T-helper 1 cell treated with Interleukin-12 subunit alpha and Interleukin-12 subunit beta and Interleukin-4 antibody, amounts not matched to agents 30 ng/mL and 1 ng/mL, for 36 hours (primary cell): ENCODE measurements around the gene CDIPT. TPM values are rescaled to one million over a fixed set of nuclear protein-coding genes. Genes with fewer than 3 reads are reported as not detected.

Source experiments
- intact Hi-C: fragments of 100-400 bp; cut with micrococcal nuclease; formaldehyde crosslinking; loops from one replicate; pipeline ENCODE4 v1.15.1; 2024
- total RNA-seq: library from RNA; stranded (reverse); gene quantifications from 2 replicates; pipeline ENCODE4 v1.2.3, GENCODE V29; 2022

CDIPT gene
- total RNA-seq, 1 donor from 2014 or later, result 68.7 TPM

GRCh38 chr16:29813644-29814562 lies 49.1 kb downstream of the CDIPT start:
- intact Hi-C loops, result no loop called here

DNA sequence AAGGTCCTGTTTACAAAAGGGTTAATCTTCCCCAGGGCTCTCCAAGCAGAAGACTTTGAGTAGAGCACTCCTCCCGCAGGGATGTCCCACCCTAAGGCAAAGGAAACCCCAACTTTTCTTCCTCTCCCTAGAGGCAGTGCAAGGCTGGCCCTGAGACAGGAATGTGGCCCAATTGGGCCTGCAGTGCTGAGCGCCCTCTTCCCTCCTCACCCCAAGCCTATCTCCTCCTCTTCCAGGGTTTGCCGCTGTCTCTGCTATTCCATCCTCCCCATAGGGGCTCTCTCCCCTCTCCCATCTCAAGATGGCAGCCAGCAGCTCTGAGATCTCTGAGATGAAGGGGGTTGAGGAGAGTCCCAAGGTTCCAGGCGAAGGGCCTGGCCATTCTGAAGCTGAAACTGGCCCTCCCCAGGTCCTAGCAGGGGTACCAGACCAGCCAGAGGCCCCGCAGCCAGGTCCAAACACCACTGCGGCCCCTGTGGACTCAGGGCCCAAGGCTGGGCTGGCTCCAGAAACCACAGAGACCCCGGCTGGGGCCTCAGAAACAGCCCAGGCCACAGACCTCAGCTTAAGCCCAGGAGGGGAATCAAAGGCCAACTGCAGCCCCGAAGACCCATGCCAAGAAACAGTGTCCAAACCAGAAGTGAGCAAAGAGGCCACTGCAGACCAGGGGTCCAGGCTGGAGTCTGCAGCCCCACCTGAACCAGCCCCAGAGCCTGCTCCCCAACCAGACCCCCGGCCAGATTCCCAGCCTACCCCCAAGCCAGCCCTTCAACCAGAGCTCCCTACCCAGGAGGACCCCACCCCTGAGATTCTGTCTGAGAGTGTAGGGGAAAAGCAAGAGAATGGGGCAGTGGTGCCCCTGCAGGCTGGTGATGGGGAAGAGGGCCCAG lies 50.0 kb downstream of the CDIPT start:
- intact Hi-C loops, result no loop called here

DNA sequence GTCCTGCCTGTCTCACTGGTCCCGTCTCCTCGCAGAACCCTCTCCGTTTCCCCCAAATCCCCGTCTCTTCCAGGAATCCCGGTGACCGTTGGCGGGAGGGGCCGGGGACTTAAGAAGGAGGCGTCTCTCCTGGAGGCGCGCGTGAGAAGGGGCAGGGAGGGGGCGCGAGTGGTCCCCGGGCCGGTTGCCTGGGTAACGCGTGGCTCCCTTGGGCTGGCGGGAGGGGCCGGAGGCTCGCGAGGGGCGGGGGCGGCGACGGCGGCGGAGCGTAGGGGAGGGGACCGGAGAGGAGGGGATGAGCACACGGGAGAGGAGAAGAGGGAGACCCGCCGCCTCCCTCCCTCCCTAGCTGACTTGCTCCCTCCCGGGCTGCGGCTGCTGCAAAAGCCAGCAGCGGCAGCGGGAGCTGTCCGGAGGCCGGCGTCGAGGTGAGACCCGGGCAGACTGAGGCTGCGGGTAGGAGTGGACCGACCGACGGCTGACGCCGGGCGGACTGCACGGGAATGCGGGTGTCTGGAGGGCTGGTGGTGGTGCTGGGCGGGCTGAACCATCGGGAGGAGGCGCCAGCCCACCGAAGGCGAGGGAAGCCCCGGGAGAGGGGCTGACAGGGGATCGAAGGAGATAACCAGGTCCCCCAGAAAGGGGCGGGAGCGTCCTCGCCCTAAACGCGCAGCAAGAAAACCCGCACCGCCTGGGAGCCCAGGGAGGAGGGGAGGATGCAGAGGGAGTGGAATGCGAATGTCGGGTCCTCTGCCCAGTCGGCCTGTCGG lies 50.9 kb downstream of the CDIPT start, which contains the start of gene PRRT2:
Gene PRRT2 (plus strand): TSS at position 298 of the 770 bp plus-strand sequence. CDS start 862 bp downstream, outside the sequence.
- intact Hi-C loops, result no loop called here

- intact Hi-C loops, result no loop called here
Measured at GRCh38 chr16:29811170-29811895, 51.7 kb downstream of the CDIPT start.

- intact Hi-C loops, result no loop called here
Measured at GRCh38 chr16:29810699-29811169, 52.3 kb downstream of the CDIPT start.

- intact Hi-C loops, result loop anchor here (5.0 kb wide), 2 partner anchors 887 to 988 kb away; partner anchors contain the start of genes ATXN2L and SRCAP
Measured at GRCh38 chr16:29809850-29810698, 53.0 kb downstream of the CDIPT start.

DNA sequence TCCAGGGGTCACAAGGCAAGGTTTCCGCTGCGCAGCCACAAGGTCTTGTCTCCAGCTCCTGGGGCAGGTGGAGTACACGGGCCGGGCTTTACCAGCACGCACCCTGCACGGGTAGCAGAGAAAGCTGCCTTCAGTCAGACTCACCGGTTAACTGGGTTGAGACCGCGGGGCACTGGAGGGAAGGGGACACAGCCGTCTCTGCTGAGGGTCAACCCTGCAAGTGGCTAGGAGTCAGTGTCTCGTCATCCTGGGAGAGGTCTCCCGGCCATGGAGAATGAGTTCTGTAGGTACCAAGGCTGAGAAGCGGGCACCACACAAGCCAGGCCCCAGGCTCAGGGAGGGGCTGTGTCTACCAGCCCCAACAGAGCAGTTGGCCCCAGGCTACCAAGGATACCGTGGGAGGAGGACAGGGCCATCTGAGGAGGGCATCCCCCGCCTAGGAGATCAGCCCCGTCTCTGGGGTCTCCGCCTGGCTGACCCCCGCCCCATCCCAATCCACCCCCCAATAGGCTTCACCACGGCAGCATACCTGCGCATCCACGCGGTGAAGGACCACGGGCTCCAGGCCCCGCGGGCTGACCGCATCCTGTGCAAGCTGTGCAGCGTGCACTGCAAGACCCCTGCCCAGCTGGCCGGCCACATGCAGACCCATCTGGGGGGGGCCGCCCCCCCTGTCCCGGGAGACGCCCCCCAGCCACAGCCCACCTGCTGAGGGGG lies 53.8 kb downstream of the CDIPT start:
- intact Hi-C loops, result loop anchor here (5.0 kb wide), 2 partner anchors 888 to 987 kb away; partner anchors contain the start of genes ATXN2L and SRCAP

Other genes with a start within 250 kb of the CDIPT start
- gene SPN, start 200.0 kb downstream of the CDIPT start, total RNA-seq, result 381 and 388 TPM in 2 replicates
- 8.0 and 9.1 TPM in 2 replicates for gene QPRT, start 184.0 kb downstream of the CDIPT start, total RNA-seq
- 61.6 and 65.2 TPM in 2 replicates for gene C16orf54, start 117.2 kb downstream of the CDIPT start, total RNA-seq
- gene ZG16, start 85.0 kb downstream of the CDIPT start, total RNA-seq, result not detected in 2 replicates
- gene KIF22, start 72.5 kb downstream of the CDIPT start, total RNA-seq, result 129 and 133 TPM in 2 replicates
- gene MAZ, start 56.7 kb downstream of the CDIPT start, total RNA-seq, result 353 and 357 TPM in 2 replicates
- 0.61 and 0.91 TPM in 2 replicates for gene PRRT2, start 51.0 kb downstream of the CDIPT start, total RNA-seq
- gene PAGR1, start 47.1 kb downstream of the CDIPT start, total RNA-seq, result 24.3 and 24.8 TPM in 2 replicates
- 263 and 268 TPM in 2 replicates for gene MVP, start 42.8 kb downstream of the CDIPT start, total RNA-seq
- 0.07 TPM in 2 replicates for gene SEZ6L2, start 36.3 kb upstream of the CDIPT start, total RNA-seq
- 0.17 and 0.32 TPM in 2 replicates for gene ASPHD1, start 37.3 kb upstream of the CDIPT start, total RNA-seq
- 42.2 and 48.4 TPM in 2 replicates for gene KCTD13, start 63.0 kb upstream of the CDIPT start, total RNA-seq
- gene TMEM219, start 98.9 kb upstream of the CDIPT start, total RNA-seq, result 46.1 and 54.0 TPM in 2 replicates
- gene TAOK2, start 110.6 kb upstream of the CDIPT start, total RNA-seq, result 39.8 and 41.5 TPM in 2 replicates
- gene HIRIP3, start 132.4 kb upstream of the CDIPT start, total RNA-seq, result 35.8 and 36.9 TPM in 2 replicates
- gene INO80E, start 133.0 kb upstream of the CDIPT start, total RNA-seq, result 98.2 and 112 TPM in 2 replicates
- gene DOC2A, start 147.8 kb upstream of the CDIPT start, total RNA-seq, result not detected in 2 replicates
- not detected in 2 replicates for gene C16orf92, start 160.0 kb upstream of the CDIPT start, total RNA-seq
- 1.4 and 2.3 TPM in 2 replicates for gene TLCD3B, start 168.0 kb upstream of the CDIPT start, total RNA-seq
- 1,204 and 1,207 TPM in 2 replicates for gene ALDOA, start 202.5 kb upstream of the CDIPT start, total RNA-seq
- 147 and 149 TPM in 2 replicates for gene PPP4C, start 212.8 kb upstream of the CDIPT start, total RNA-seq
- 0.54 and 0.68 TPM in 2 replicates for gene TBX6, start 228.7 kb upstream of the CDIPT start, total RNA-seq
- 49.2 and 51.4 TPM in 2 replicates for gene YPEL3, start 233.0 kb upstream of the CDIPT start, total RNA-seq